ENCODE data around the gene RTN4RL2.

RTN4RL2 gene

GRCh38 chr11:57479911-57480310, 19.6 kb downstream of the RTN4RL2 start:
- no peak for DNase-seq (ENCODE audit: low read depth in 3 of 3, low spot score in 1 of 3)

- peak in 1 of 3 donors; percentile 64 for DNase-seq (ENCODE audit: low read depth in 3 of 3, low spot score in 1 of 3)
These were observed 20.2 kb downstream of the RTN4RL2 start for GRCh38 chr11:57480409-57481137.

- no peak for DNase-seq (ENCODE audit: low read depth in 3 of 3, low spot score in 1 of 3)
These were observed 21.0 kb downstream of the RTN4RL2 start for GRCh38 chr11:57481315-57481714.

GRCh38 chr11:57481915-57482781, 21.8 kb downstream of the RTN4RL2 start:
- DNase-seq (ENCODE audit: low read depth in 3 of 3, low spot score in 1 of 3): no peak

- DNase-seq (ENCODE audit: low read depth in 3 of 3, low spot score in 1 of 3): peak in 2 of 3 donors; percentile 39 to 70
These were observed 22.6 kb downstream of the RTN4RL2 start for GRCh38 chr11:57482782-57483561.

GRCh38 chr11:57483562-57483918, 23.2 kb downstream of the RTN4RL2 start:
- DNase-seq (ENCODE audit: low read depth in 3 of 3, low spot score in 1 of 3): no peak

- no peak for DNase-seq (ENCODE audit: low read depth in 3 of 3, low spot score in 1 of 3)
These were observed 23.9 kb downstream of the RTN4RL2 start for GRCh38 chr11:57484141-57484710.

- DNase-seq (ENCODE audit: low read depth in 3 of 3, low spot score in 1 of 3): no peak
These were observed 25.1 kb downstream of the RTN4RL2 start for GRCh38 chr11:57485217-57485990.

- no peak for DNase-seq (ENCODE audit: low read depth in 3 of 3, low spot score in 1 of 3)
These were observed 26.9 kb downstream of the RTN4RL2 start for GRCh38 chr11:57487021-57487778.

GRCh38 chr11:57487920-57488659, 27.8 kb downstream of the RTN4RL2 start:
- DNase-seq (ENCODE audit: low read depth in 3 of 3, low spot score in 1 of 3): no peak

GRCh38 chr11:57490456-57491248, 30.3 kb downstream of the RTN4RL2 start:
- no peak for DNase-seq (ENCODE audit: low read depth in 3 of 3, low spot score in 1 of 3)

- DNase-seq (ENCODE audit: low read depth in 3 of 3, low spot score in 1 of 3): peak in 1 of 3 donors; percentile 33
These were observed 31.2 kb downstream of the RTN4RL2 start for GRCh38 chr11:57491371-57492061.

GRCh38 chr11:57493507-57494503, 33.5 kb downstream of the RTN4RL2 start:
- peak; percentile 47 to 69 (median 57) for DNase-seq (ENCODE audit: low read depth in 3 of 3, low spot score in 1 of 3)

GRCh38 chr11:57496109-57496820, 35.9 kb downstream of the RTN4RL2 start:
- no peak for DNase-seq (ENCODE audit: low read depth in 3 of 3, low spot score in 1 of 3)

GRCh38 chr11:57497303-57498247, 37.2 kb downstream of the RTN4RL2 start:
- DNase-seq (ENCODE audit: low read depth in 3 of 3, low spot score in 1 of 3): no peak
